Ascending aorta (tissue), 2 donors: ENCODE results near the gene GBE1. TPM values are rescaled to one million over a fixed set of nuclear protein-coding genes. Genes with fewer than 3 reads are reported as not detected.
"Not testable (repeated sequence)": the region's sequence is repeated elsewhere in the genome, so short reads cannot be mapped to it uniquely, and the experiment has no call there.

Experiments used
- DNase-seq, 2 donors: peaks; one replicate each; pipeline ENCODE4 v3.0.0-alpha.2; 2019; ENCODE audit warnings: low spot score in 2 of 2
- H3K27ac ChIP-seq, 2 donors: fragments of 200-600 bp; sonication (generic); one replicate each; pipeline ENCODE4 v1.5.1; 2016 to 2017; ENCODE audit warnings: mild to moderate bottlenecking in 1 of 2
- H3K27me3 ChIP-seq: fragments of 200-600 bp; sonication (generic); one replicate; pipeline ENCODE4 v1.5.1; 2017
- H3K36me3 ChIP-seq, 2 donors: fragments of 200-600 bp; sonication (generic); one replicate each; pipeline ENCODE4 v1.5.1; 2016
- H3K4me1 ChIP-seq, 2 donors: fragments of 200-600 bp; sonication (generic); one replicate each; pipeline ENCODE4 v1.5.1; 2016 to 2017; ENCODE audit warnings: mild to moderate bottlenecking in 1 of 2
- H3K4me3 ChIP-seq, 2 donors: fragments of 200-600 bp; sonication (generic); one replicate each; pipeline ENCODE4 v1.5.1; 2016 to 2017; ENCODE audit warnings: mild to moderate bottlenecking in 1 of 2
- H3K9me3 ChIP-seq, 2 donors: fragments of 200-600 bp; sonication (generic); one replicate each; pipeline ENCODE4 v1.5.1; 2016
- intact Hi-C: fragments of 100-400 bp; cut with DNase I; formaldehyde crosslinking; loops from one replicate; pipeline ENCODE4 v1.15.1; 2023
- total RNA-seq: library from RNA; depleted of rRNA; stranded (reverse); fragments of >200 nt; gene quantifications from one replicate; pipeline ENCODE4 v1.1.0, GENCODE V29; 2016
- TF ChIP-seq, protein P1 (sequence below), 3 experiments: fragments of 200-600 bp in 2 of 3; fragments of 450-650 bp in 1 of 3; sonication (generic) in 2 of 3; IDR thresholded peaks; one replicate each; pipeline ENCODE4 v1.5.1; 2016 to 2019; ENCODE audit warnings: antibody characterized with exemption in 3 of 3, mild to moderate bottlenecking in 1 of 3, moderate library complexity in 1 of 3

The GBE1 gene
- total RNA-seq, 1 donor from 2014 or later, result 20.8 TPM

DNA sequence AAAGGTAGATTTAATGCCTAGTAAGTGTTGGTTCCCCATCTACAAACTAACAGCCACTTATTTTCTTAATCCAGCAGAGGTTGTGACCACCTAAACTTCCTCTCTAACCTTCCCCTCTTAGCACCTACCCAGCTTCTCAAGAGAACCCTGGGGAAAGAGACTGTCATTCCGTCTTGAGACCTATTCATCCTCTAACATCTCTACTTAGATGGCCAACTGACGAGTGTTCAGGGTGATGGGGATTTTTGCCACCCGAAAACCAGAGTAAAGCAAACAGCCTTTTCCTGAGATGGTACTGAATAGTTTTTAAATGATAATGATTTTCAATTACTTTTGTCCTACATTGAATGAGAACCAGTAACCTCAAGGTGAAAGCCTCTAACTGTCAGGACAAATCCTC is 9.3 kb upstream of the GBE1 start:
- intact Hi-C loops, result no loop called here
- TF ChIP-seq, protein P1, sequence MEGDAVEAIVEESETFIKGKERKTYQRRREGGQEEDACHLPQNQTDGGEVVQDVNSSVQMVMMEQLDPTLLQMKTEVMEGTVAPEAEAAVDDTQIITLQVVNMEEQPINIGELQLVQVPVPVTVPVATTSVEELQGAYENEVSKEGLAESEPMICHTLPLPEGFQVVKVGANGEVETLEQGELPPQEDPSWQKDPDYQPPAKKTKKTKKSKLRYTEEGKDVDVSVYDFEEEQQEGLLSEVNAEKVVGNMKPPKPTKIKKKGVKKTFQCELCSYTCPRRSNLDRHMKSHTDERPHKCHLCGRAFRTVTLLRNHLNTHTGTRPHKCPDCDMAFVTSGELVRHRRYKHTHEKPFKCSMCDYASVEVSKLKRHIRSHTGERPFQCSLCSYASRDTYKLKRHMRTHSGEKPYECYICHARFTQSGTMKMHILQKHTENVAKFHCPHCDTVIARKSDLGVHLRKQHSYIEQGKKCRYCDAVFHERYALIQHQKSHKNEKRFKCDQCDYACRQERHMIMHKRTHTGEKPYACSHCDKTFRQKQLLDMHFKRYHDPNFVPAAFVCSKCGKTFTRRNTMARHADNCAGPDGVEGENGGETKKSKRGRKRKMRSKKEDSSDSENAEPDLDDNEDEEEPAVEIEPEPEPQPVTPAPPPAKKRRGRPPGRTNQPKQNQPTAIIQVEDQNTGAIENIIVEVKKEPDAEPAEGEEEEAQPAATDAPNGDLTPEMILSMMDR (IDR thresholded peaks at IDR 0.05), result no peak
- Histone ChIP-seq H3K36me3 (no peaks in the 10 kb centered on the region), H3K9me3 (no peaks in the 10 kb centered on the region), H3K4me1 (no peaks in the 10 kb centered on the region), H3K27ac (no peak overlapping the region), H3K27me3 (no peaks in the 10 kb centered on the region), H3K4me3 (no peak overlapping the region)
- DNase-seq, result no peak

DNA sequence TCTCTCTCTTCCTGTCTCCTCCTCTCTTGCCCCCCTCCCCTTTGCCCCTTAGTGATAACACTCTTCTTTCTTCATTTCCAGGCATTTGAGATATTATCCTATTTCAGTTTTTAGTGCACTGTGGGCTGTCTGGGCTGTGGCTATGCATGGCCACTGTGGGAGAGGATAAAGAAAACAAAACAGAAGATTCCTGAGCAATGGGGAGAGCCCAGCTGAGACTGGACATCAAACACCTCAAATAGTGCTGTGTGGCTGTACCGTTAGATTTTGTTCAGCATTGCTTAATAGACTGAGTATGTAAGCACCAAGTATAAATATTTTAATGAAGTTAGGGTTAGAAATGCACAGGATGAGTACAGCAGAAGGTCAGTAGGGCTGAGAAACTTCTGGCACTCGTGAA is 7.9 kb upstream of the GBE1 start:
- DNase-seq, result no peak
- no peaks in the 10 kb centered on the region for H3K27me3 ChIP-seq
- H3K36me3 ChIP-seq, result no peaks in the 10 kb centered on the region
- H3K4me3 ChIP-seq, result no peak overlapping the region
- no peaks in the 10 kb centered on the region for H3K4me1 ChIP-seq
- intact Hi-C loops, result no loop called here
- H3K9me3 ChIP-seq, result no peaks in the 10 kb centered on the region
- TF ChIP-seq, protein P1 (IDR thresholded peaks at IDR 0.05), result no peak
- H3K27ac ChIP-seq, result no peak overlapping the region

GRCh38 chr3:81767250-81767859 is 5.9 kb upstream of the GBE1 start:
- H3K4me3 ChIP-seq, H3K27ac ChIP-seq, intact Hi-C loops, H3K4me1 ChIP-seq, H3K9me3 ChIP-seq, DNase-seq, H3K27me3 ChIP-seq, H3K36me3 ChIP-seq: not testable (repeated sequence)

GRCh38 chr3:81765400-81765799 is 4.0 kb upstream of the GBE1 start:
- no peaks in the 10 kb centered on the region for H3K9me3 ChIP-seq
- TF ChIP-seq, protein P1 (IDR thresholded peaks at IDR 0.05), result no peak
- no peak for DNase-seq
- intact Hi-C loops, result no loop called here
- peaks cover 3 to 11% of the 10 kb centered on the region in 2 donors for H3K4me1 ChIP-seq
- no peaks in the 10 kb centered on the region for H3K27me3 ChIP-seq
- H3K36me3 ChIP-seq, result no peaks in the 10 kb centered on the region
- no peak overlapping the region for H3K27ac ChIP-seq
- H3K4me3 ChIP-seq, result no peak overlapping the region

- TF ChIP-seq, protein P1 (IDR thresholded peaks at IDR 0.05), result no peak
- Histone ChIP-seq H3K36me3 (no peaks in the 10 kb centered on the region), H3K27ac (no peak overlapping the region), H3K9me3 (no peaks in the 10 kb centered on the region), H3K27me3 (no peaks in the 10 kb centered on the region), H3K4me3 (no peak overlapping the region), H3K4me1 (peaks cover 3 to 11% of the 10 kb centered on the region in 2 donors)
- DNase-seq, result no peak
- intact Hi-C loops, result loop anchor here (5.0 kb wide), 1 partner anchor 322 kb away; no protein-coding TSS in a partner anchor
Observed at GRCh38 chr3:81764665-81765064, 3.2 kb upstream of the GBE1 start.

- TF ChIP-seq, protein P1 (IDR thresholded peaks at IDR 0.05), result no peak
- intact Hi-C loops, result loop anchor here (5.0 kb wide), 1 partner anchor 322 kb away; no protein-coding TSS in a partner anchor
- H3K27me3 ChIP-seq, result no peaks in the 10 kb centered on the region
- no peak for DNase-seq
- H3K4me3 ChIP-seq, result no peak overlapping the region
- H3K27ac ChIP-seq, result no peak overlapping the region
- peaks cover 3 to 14% of the 10 kb centered on the region in 2 donors for H3K4me1 ChIP-seq
- no peaks in the 10 kb centered on the region for H3K9me3 ChIP-seq
- no peaks in the 10 kb centered on the region for H3K36me3 ChIP-seq
Observed at GRCh38 chr3:81764002-81764401, 2.6 kb upstream of the GBE1 start.
